Esophagus (tissue), 2 donors: ENCODE results near the gene LOC101059915.

Experiments
- H3K27ac ChIP-seq, 2 donors: one replicate each; pipeline ENCODE4 v1.5.1; 2013; ENCODE audit warnings: low read depth in 2 of 2, mild to moderate bottlenecking in 2 of 2, inconsistent platforms in 1 of 2, low read length in 1 of 2, moderate library complexity in 1 of 2
- H3K27me3 ChIP-seq, 2 donors: one replicate each; pipeline ENCODE4 v1.6.1; 2013; ENCODE audit warnings: low read length in 2 of 2, control low read depth in 1 of 2, mild to moderate bottlenecking in 1 of 2; ENCODE audit not compliant: insufficient read depth in 2 of 2, control insufficient read depth in 1 of 2
- H3K36me3 ChIP-seq, 2 donors: one replicate each; pipeline ENCODE4 v1.6.1; 2013; ENCODE audit warnings: low read length in 1 of 2; ENCODE audit not compliant: control insufficient read depth in 2 of 2, insufficient read depth in 2 of 2
- H3K4me1 ChIP-seq, 2 donors: one replicate each; pipeline ENCODE4 v1.6.1; 2013; ENCODE audit warnings: low read length in 1 of 2; ENCODE audit not compliant: control insufficient read depth in 2 of 2, insufficient read depth in 2 of 2
- H3K4me3 ChIP-seq, 2 donors: one replicate each; pipeline ENCODE4 v1.5.1; 2013; ENCODE audit warnings: low read length in 2 of 2, mild to moderate bottlenecking in 2 of 2, low read depth in 1 of 2, moderate library complexity in 1 of 2
- H3K9me3 ChIP-seq, 2 donors: one replicate each; pipeline ENCODE4 v1.6.1; 2013; ENCODE audit warnings: mild to moderate bottlenecking in 2 of 2, low read depth in 1 of 2, low read length in 1 of 2, moderate library complexity in 1 of 2; ENCODE audit not compliant: control insufficient read depth in 2 of 2, insufficient read depth in 1 of 2
- WGBS, 2 donors: extraction: QIAGEN DNeasy Blood & Tissue Kit; methylation state at CpG; one replicate each; pipeline ENCODE4 v1.1.7; 2013; 5-methylcytosine and 5-hydroxymethylcytosine counted together
- donor health status: healthy with polysubstance abuse.
- donor health status: Bipolar disorder and iron deficiency.

Gene LOC101059915

DNA sequence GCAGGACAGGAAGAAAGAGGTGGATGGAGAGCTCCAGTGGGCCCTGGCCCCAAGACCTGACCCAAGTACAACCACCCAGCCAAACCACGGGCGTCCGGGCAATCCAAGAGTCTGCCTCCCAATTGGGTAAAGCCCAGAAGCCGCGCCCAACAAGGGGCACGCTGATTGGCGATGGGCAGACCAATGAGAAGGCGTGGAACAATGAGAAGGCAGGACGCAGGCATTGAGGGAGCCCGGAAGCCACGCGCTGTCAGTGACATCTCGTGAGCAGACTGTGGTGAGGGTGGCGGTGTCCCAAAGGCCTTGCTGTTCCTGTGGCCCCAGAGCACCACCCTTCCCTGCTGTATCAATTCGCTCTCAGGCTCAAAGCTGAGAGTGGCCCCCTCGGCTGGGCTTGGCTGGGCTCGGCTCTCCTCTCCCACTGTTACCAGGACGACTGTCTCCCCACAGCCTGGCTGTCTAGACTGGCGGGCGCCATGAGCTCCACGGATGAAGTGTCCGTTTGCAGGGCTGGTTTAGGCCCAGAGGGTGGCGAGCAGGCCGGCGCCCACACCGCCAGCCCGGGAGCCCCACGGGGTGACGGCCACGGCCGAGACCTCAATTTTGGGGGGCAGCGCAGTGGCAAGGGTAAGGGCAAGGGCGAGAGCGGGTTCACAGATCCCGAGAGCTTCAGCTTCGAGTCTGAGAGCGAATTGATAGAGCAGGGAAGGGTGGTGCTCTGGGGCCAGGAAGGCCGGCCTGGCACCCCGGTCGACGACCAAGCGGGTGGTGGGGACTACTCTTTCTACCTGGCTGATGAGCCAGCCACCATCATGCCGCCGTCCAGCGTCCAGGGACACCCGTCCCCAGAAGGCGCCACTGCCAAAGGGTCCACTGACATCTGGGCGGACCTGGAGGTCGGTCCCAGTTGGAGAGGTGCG lies at the start of gene LOC101059915:
Gene LOC101059915, plus strand, starts transcription at position 219 of the 920 bp plus-strand sequence.
- Histone ChIP-seq H3K9me3 (no peaks in the 10 kb centered on the region), H3K27me3 (no peaks in the 10 kb centered on the region), H3K36me3 (no peaks in the 10 kb centered on the region), H3K27ac (no peak within 1 kb of the TSS), H3K4me1 (peaks cover 0 to 2% of the 10 kb centered on the region in 2 donors), H3K4me3 (no peak within 1 kb of the TSS)
- WGBS, 2 donors: 93 to 95% methylated on average over 46 to 50 of the region's 50 CpGs

DNA sequence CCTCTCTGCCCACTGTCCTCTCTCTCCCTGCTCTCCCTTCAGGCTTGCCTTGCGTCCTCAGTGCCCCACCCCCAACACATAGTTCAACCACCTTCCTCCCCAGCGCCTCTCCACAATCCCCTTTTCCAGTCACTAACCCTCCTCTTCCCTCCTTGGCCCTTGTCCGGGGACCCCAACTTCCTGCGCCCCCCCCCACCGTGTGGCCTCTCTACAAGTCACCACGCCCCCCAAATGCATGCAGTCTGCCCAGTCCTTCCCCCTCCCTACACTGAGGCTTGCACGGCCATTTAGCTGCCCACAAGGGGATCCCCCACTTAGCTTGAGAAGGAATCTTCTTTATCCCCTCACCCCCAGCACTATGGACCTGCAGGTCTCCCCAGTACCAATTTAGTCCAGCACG lies 49.6 kb upstream of the LOC101059915 start:
- Histone ChIP-seq H3K27ac (peak overlapping the region in 1 of 2 donors; percentile 3), H3K27me3 (no peaks in the 10 kb centered on the region), H3K4me1 (no peaks in the 10 kb centered on the region), H3K4me3 (peak overlapping the region in 1 of 2 donors; percentile 23), H3K36me3 (peaks cover 0 to under 1% of the 10 kb centered on the region in 2 donors), H3K9me3 (peaks cover 0 to 2% of the 10 kb centered on the region in 2 donors)
- WGBS, 2 donors: 59 to 75% methylated on average over 7 to 8 of the region's 8 CpGs

DNA sequence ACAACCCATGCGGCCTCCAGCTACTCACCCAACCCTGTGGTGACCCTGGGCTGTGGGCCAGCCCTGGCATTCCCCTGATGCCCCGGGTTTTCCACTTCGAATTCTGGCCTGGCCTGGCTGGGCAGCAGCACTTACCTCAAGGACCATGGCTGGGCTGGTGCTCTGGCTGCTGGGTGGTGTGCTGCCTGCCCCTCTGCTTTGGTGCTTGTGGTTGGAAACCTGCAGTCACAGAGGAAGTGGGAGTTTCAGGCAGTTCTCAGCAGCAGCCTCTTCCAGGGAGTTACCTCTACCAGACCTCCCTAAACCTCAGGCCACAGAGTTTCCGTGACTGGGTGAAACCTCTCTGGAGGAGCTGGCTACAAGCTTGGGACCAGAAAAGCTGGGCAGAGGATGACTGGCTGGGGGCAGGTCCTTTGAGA lies 49.0 kb upstream of the LOC101059915 start, which contains the start of gene CXCR3:
Gene CXCR3, minus strand, starts transcription at position 209 of the 419 bp plus-strand sequence. Its CDS starts 62 bp downstream, at position 147.
- peak within 1 kb of the TSS in 1 of 2 donors; percentile 23 for H3K4me3 ChIP-seq
- 44 to 50% methylated on average over 4 of the region's 4 CpGs for WGBS, 2 donors
- H3K27me3 ChIP-seq: no peaks in the 10 kb centered on the region

DNA sequence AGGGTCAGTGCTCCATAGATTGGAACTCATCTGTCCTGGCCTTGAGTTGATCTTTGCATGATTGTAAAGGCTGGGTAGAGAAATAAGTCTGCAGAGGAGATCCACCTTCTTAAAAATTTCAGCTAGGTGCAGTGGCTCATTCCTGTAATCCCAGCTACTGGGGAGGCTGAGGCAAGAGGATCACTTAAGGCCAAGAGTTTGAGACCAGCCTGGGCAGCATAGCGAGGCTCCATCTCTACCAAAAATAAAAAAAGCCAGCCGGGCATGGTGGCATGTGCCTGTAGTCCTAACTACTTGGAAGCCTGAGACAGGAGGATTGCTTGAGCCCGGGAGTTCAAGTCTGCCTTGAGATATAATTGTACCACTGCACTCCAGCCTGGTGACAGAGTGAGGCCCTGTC lies 48.6 kb upstream of the LOC101059915 start:
- H3K4me3 ChIP-seq: no peak overlapping the region
- H3K27ac ChIP-seq: no peak overlapping the region
- 89 to 91% methylated on average over 3 of the region's 3 CpGs for WGBS, 2 donors

More for the DNA sequence above, 49.0 kb upstream of the LOC101059915 start, which contains the start of gene CXCR3:
- H3K27ac ChIP-seq: peak within 1 kb of the TSS in 1 of 2 donors; percentile 3
- H3K9me3 ChIP-seq: peaks cover 0 to 2% of the 10 kb centered on the region in 2 donors
- H3K36me3 ChIP-seq: no peaks in the 10 kb centered on the region
- H3K4me1 ChIP-seq: peaks cover 0 to 2% of the 10 kb centered on the region in 2 donors

DNA sequence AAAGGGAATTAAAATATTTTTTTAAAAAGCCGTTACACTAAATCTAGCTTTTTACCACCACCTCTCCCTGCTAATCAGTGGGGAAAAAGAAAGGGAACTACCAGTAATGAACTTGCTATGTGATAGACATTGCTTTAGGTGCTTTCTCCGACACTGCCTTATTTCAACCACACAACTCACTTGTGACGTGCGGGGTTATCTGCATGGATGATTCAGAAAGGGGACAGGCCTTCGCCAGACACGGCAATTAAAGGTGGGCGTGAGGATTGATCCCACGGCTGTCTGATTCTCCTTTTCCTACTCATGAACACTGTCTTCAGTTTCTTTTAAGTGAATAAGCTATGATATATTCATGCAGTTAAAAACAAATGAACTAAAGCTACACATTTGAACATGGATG lies 48.2 kb upstream of the LOC101059915 start:
- Histone ChIP-seq H3K36me3 (no peaks in the 10 kb centered on the region), H3K27me3 (no peaks in the 10 kb centered on the region), H3K27ac (no peak overlapping the region), H3K4me3 (no peak overlapping the region), H3K4me1 (peaks cover 0 to 4% of the 10 kb centered on the region in 2 donors), H3K9me3 (peaks cover 0 to 2% of the 10 kb centered on the region in 2 donors)
- 69 to 81% methylated on average over 8 of the region's 8 CpGs for WGBS, 2 donors

More for the DNA sequence above, 48.6 kb upstream of the LOC101059915 start:
- H3K27me3 ChIP-seq: no peaks in the 10 kb centered on the region
- peaks cover 0 to 2% of the 10 kb centered on the region in 2 donors for H3K9me3 ChIP-seq
- no peaks in the 10 kb centered on the region for H3K36me3 ChIP-seq
- peaks cover 0 to 4% of the 10 kb centered on the region in 2 donors for H3K4me1 ChIP-seq

DNA sequence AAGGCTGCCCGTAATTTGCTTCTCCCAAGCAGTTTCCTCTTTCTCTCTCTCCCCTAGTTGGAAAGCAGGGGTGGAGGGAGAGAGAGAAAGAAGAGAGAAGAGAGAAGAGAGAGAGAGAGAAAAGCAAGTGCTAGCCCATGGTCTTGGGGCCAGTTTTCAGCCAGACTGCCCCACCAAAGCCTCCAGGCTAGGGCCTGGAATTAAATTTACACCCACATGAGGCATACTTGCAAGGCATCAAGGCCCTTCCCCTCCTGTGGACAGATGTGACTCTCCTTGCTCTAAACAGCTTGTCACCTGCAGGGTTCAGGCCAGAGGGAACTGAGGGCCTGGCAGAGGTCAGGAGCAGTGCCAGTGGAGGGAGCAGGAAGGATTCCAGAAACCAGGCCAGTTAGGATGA lies 47.4 kb upstream of the LOC101059915 start:
- Histone ChIP-seq H3K36me3 (no peaks in the 10 kb centered on the region), H3K27ac (no peak overlapping the region), H3K4me1 (peaks cover 0 to 4% of the 10 kb centered on the region in 2 donors), H3K4me3 (no peak overlapping the region), H3K9me3 (peaks cover 0 to 2% of the 10 kb centered on the region in 2 donors), H3K27me3 (no peaks in the 10 kb centered on the region)
- 93% methylated on average over 1 of the region's 1 CpG; no CpG with 5 or more reads in 1 of the 2 donors for WGBS, 2 donors

DNA sequence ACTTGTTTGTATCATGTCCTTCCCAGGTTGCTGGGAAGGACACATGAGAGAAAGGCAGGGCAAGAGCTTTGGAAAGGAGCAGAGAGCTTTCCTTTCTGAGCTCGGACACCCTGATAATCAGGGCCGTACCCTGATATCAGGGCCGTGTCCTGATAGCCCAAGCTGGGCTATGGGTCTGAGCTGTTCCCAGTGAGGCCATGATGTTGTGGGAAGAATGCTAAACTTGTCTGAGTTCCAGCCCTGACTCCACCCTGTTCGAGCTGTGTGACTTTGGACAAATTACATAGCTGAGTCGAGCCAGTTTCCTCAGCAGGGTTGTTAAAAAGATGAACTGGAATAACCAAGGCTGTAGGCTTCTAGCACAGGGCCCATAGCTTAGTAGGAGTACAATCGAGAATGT lies 45.7 kb upstream of the LOC101059915 start:
- Histone ChIP-seq H3K4me3 (no peak overlapping the region), H3K27me3 (no peaks in the 10 kb centered on the region), H3K27ac (no peak overlapping the region), H3K36me3 (no peaks in the 10 kb centered on the region), H3K9me3 (peaks cover 0 to 2% of the 10 kb centered on the region in 2 donors), H3K4me1 (peaks cover 0 to 6% of the 10 kb centered on the region in 2 donors)
- WGBS, 2 donors: 46 to 51% methylated on average over 6 of the region's 6 CpGs

DNA sequence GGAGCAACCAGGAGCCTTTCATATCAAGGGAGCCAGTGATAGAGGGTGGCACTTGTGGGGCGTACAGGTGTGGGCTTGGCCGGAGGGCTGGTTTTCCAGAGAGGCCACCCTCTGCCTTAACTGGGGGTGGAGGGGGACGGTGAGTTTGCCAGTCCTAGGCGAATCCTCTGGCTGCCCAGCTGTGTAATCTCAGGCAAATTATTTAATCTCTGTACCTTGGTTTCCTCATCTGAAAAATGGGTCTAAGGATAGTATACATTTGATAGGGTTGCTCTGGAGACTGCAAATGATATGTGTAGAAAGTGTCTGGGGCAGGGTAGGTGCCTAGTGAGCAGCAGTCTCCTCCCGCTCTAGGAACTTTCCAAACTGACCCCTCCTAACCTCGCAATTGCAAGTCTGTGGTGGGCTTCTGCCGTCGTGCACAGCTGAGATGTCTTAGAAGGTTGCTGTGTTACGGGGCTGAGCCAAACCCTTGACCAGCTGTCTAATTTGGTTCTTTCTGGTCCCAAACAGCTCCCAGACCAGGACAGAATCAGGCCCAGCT lies 45.2 kb upstream of the LOC101059915 start:
- Histone ChIP-seq H3K27me3 (no peaks in the 10 kb centered on the region), H3K9me3 (peaks cover 0 to 2% of the 10 kb centered on the region in 2 donors), H3K36me3 (no peaks in the 10 kb centered on the region), H3K4me1 (peaks cover 0 to 7% of the 10 kb centered on the region in 2 donors), H3K27ac (peak overlapping the region; percentile 77), H3K4me3 (no peak overlapping the region)
- 78 to 85% methylated on average over 9 of the region's 9 CpGs for WGBS, 2 donors

DNA sequence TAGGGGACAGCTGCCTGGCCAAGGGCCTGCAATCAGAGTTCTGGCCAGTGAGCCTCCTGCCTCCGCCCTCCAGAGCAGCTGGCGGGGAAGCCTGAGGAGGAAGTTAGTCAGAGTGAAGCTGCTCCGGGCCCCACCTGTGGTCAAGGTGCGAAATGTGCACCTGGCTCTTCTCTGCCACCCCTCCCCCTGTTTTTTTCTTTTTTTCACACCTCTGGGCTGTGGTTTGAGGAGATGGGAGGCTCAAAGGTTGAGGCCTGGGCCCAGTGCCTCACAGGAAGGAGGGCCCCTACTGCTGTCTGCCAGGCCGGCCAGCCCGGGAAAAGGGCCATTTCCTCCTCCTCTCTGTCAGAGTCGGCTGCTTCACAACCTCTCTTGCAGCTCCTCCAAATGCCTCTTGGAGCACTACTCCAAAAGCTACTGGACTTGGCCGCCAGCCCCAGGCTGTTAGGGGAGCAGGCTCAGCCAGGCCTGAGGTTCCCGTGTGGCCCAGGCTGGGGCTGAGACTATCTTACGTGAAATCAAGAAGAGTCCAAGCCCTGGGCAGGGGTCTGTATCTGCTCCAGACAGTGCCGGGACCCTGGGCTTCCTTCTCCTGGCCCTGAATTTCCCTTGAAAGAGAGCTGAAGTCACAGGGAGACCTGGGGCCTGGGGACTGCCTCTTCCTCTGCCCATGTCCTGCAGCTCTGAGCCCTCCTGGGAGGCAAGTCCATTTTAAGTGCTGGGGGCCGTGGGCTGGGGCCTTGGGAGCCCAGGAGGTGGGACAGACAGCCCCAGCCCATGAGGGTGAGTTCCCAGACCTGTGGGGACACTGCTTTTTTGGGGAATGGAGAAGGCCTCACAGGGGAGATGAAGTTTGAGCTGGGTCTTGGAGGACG lies 44.5 kb upstream of the LOC101059915 start:
- H3K36me3 ChIP-seq: no peaks in the 10 kb centered on the region
- peak overlapping the region; percentile 77 for H3K27ac ChIP-seq
- H3K27me3 ChIP-seq: no peaks in the 10 kb centered on the region
- peaks cover 0 to 7% of the 10 kb centered on the region in 2 donors for H3K4me1 ChIP-seq
- no peak overlapping the region for H3K4me3 ChIP-seq
- WGBS, 2 donors: 14 to 38% methylated on average over 13 of the region's 13 CpGs
- peaks cover 0 to 2% of the 10 kb centered on the region in 2 donors for H3K9me3 ChIP-seq
